Astrocyte (in vitro differentiated cells and primary cell): ENCODE data around the gene DIO1. TPM values are rescaled to one million over a fixed set of nuclear protein-coding genes. Genes with fewer than 3 reads are reported as not detected.

Experiments used
- DNase-seq: peaks from one replicate; pipeline ENCODE4 v3.0.0-alpha.2; 2010; ENCODE audit warnings: low read depth
- FAIRE-seq: peaks from 2 replicates; lab custom pipeline; 2011; peaks lifted over from hg19 to GRCh38; lab: Jason Lieb, UNC
- H2AFZ ChIP-seq: 2 replicates; pipeline ENCODE4 v1.6.0; 2012; ENCODE audit warnings: low read depth, low read length, inconsistent platforms
- H3K27ac ChIP-seq: 2 replicates; pipeline ENCODE4 v1.5.1; 2011; ENCODE audit warnings: low read depth, low read length, inconsistent platforms
- H3K27me3 ChIP-seq: 2 replicates; pipeline ENCODE4 v1.6.0; 2011; ENCODE audit warnings: low read length, inconsistent platforms; ENCODE audit not compliant: insufficient read depth
- H3K36me3 ChIP-seq: 2 replicates; pipeline ENCODE4 v1.5.1; 2011; ENCODE audit warnings: low read length, inconsistent platforms; ENCODE audit not compliant: insufficient read depth
- H3K4me1 ChIP-seq: 2 replicates; pipeline ENCODE4 v1.5.1; 2011; ENCODE audit warnings: low read length, inconsistent platforms; ENCODE audit not compliant: insufficient read depth
- H3K4me2 ChIP-seq: 2 replicates; pipeline ENCODE4 v1.6.0; 2012; ENCODE audit warnings: low read length, inconsistent platforms
- H3K4me3 ChIP-seq: 2 replicates; pipeline ENCODE4 v1.5.1; 2011; ENCODE audit warnings: low read depth, mild to moderate bottlenecking, low read length, inconsistent platforms; ENCODE audit not compliant: insufficient read depth
- H3K79me2 ChIP-seq: 2 replicates; pipeline ENCODE4 v1.6.0; 2012; ENCODE audit warnings: mild to moderate bottlenecking, low read length, inconsistent platforms; ENCODE audit not compliant: insufficient read depth
- H3K9ac ChIP-seq: 2 replicates; pipeline ENCODE4 v1.6.0; 2012; ENCODE audit warnings: mild to moderate bottlenecking, low read length, inconsistent platforms
- H3K9me3 ChIP-seq: 2 replicates; pipeline ENCODE4 v1.5.1; 2012; ENCODE audit warnings: low read depth, mild to moderate bottlenecking, low read length, inconsistent platforms; ENCODE audit not compliant: insufficient read depth
- H4K20me1 ChIP-seq: 2 replicates; pipeline ENCODE4 v1.6.0; 2012; ENCODE audit warnings: low read length, inconsistent platforms; ENCODE audit not compliant: insufficient read depth
- H3K27ac Mint-ChIP-seq: one replicate; pipeline ENCODE4 v1.8.0; 2021; ENCODE audit warnings: mild to moderate bottlenecking, mixed read lengths; ENCODE audit not compliant: unreplicated experiment
- H3K27me3 Mint-ChIP-seq: one replicate; pipeline ENCODE4 v1.8.0; 2021; ENCODE audit warnings: low read depth, mixed read lengths; ENCODE audit not compliant: unreplicated experiment
- H3K36me3 Mint-ChIP-seq: one replicate; pipeline ENCODE4 v1.8.0; 2021; ENCODE audit warnings: low read depth, mixed read lengths; ENCODE audit not compliant: unreplicated experiment
- H3K4me1 Mint-ChIP-seq: one replicate; pipeline ENCODE4 v1.8.0; 2021; ENCODE audit warnings: low read depth, mixed read lengths; ENCODE audit not compliant: unreplicated experiment
- H3K4me3 Mint-ChIP-seq: one replicate; pipeline ENCODE4 v1.8.0; 2021; ENCODE audit warnings: mild to moderate bottlenecking, moderate library complexity, mixed read lengths; ENCODE audit not compliant: unreplicated experiment
- H3K9me3 Mint-ChIP-seq: one replicate; pipeline ENCODE4 v1.8.0; 2021; ENCODE audit warnings: mild to moderate bottlenecking, mixed read lengths; ENCODE audit not compliant: unreplicated experiment
- CTCF ChIP-seq: IDR thresholded peaks from 2 replicates; pipeline ENCODE4 v1.5.1; 2011; ENCODE audit warnings: low read depth, mild to moderate bottlenecking, inconsistent platforms, low read length, moderate library complexity; ENCODE audit not compliant: insufficient read depth
- EZH2 ChIP-seq: IDR thresholded peaks from 2 replicates; pipeline ENCODE4 v1.6.1; 2012; ENCODE audit warnings: mild to moderate bottlenecking, low read length, inconsistent platforms; ENCODE audit not compliant: insufficient read depth
- total RNA-seq: library from RNA; stranded (reverse); gene quantifications from 2 replicates; pipeline ENCODE4 v1.2.1, GENCODE V29; 2021

The DIO1 gene
- total RNA-seq, 1 donor from 2014 or later, result not detected

GRCh38 chr1:53902235-53903138, 8.5 kb downstream of the DIO1 start:
- Mint-ChIP-seq H3K36me3 (peaks cover 3% of the 10 kb centered on the region), H3K27ac (no peak overlapping the region)
- TF ChIP-seq EZH2, result no peak
- TF ChIP-seq CTCF, result no peak

GRCh38 chr1:53905509-53905908, 11.5 kb downstream of the DIO1 start:
- Mint-ChIP-seq H3K4me1 (peaks cover 10% of the 10 kb centered on the region), H3K36me3 (peaks cover 4% of the 10 kb centered on the region), H3K27me3 (no peaks in the 10 kb centered on the region), H3K27ac (no peak overlapping the region), H3K9me3 (no peaks in the 10 kb centered on the region), H3K4me3 (no peak overlapping the region)
- FAIRE-seq (no peak), DNase-seq (no peak)
- Histone ChIP-seq H3K27ac (no peak overlapping the region), H3K9me3 (no peaks in the 10 kb centered on the region), H3K36me3 (no peaks in the 10 kb centered on the region), H3K4me3 (no peak overlapping the region), H3K4me1 (no peaks in the 10 kb centered on the region), H3K79me2 (no peaks in the 10 kb centered on the region), H3K9ac (no peak overlapping the region), H3K4me2 (no peak overlapping the region), H4K20me1 (no peaks in the 10 kb centered on the region), H3K27me3 (no peaks in the 10 kb centered on the region), H2AFZ (no peak overlapping the region)
- TF ChIP-seq CTCF, result no peak
- TF ChIP-seq EZH2, result no peak

More at GRCh38 chr1:53902235-53903138, 8.5 kb downstream of the DIO1 start:
- H3K27me3 ChIP-seq, result no peaks in the 10 kb centered on the region
- no peak for FAIRE-seq
- DNase-seq, result no peak
- no peaks in the 10 kb centered on the region for H3K4me1 ChIP-seq
- no peak overlapping the region for H2AFZ ChIP-seq
- no peaks in the 10 kb centered on the region for H3K9me3 ChIP-seq
- H3K9ac ChIP-seq, result no peak overlapping the region
- H4K20me1 ChIP-seq, result no peaks in the 10 kb centered on the region
- H3K79me2 ChIP-seq, result no peaks in the 10 kb centered on the region
- H3K4me2 ChIP-seq, result no peak overlapping the region
- no peaks in the 10 kb centered on the region for H3K36me3 ChIP-seq
- H3K4me1 Mint-ChIP-seq, result peaks cover 15% of the 10 kb centered on the region
- no peak overlapping the region for H3K4me3 Mint-ChIP-seq
- H3K27ac ChIP-seq, result no peak overlapping the region
- no peaks in the 10 kb centered on the region for H3K9me3 Mint-ChIP-seq
- H3K27me3 Mint-ChIP-seq, result no peaks in the 10 kb centered on the region
- no peak overlapping the region for H3K4me3 ChIP-seq

GRCh38 chr1:53906121-53906520, 12.1 kb downstream of the DIO1 start:
- Histone ChIP-seq H3K4me3 (no peak overlapping the region), H3K9me3 (no peaks in the 10 kb centered on the region), H4K20me1 (no peaks in the 10 kb centered on the region), H3K27me3 (no peaks in the 10 kb centered on the region), H3K4me1 (no peaks in the 10 kb centered on the region), H3K4me2 (no peak overlapping the region), H3K36me3 (no peaks in the 10 kb centered on the region), H3K27ac (no peak overlapping the region), H3K9ac (no peak overlapping the region), H3K79me2 (no peaks in the 10 kb centered on the region), H2AFZ (no peak overlapping the region)
- H3K9me3 Mint-ChIP-seq, result no peaks in the 10 kb centered on the region
- H3K36me3 Mint-ChIP-seq, result peaks cover 4% of the 10 kb centered on the region
- no peaks in the 10 kb centered on the region for H3K27me3 Mint-ChIP-seq
- FAIRE-seq, result no peak
- peaks cover 10% of the 10 kb centered on the region for H3K4me1 Mint-ChIP-seq
- no peak overlapping the region for H3K4me3 Mint-ChIP-seq
- TF ChIP-seq CTCF (no peak), EZH2 (no peak)
- no peak overlapping the region for H3K27ac Mint-ChIP-seq
- no peak for DNase-seq
